NCI-H446 (cell line): Measurements from ENCODE around the gene IVL.

Experiments
- DNase-seq, 2 experiments: peaks; one replicate each; lab custom pipeline; 2025; lab: John Stamatoyannopoulos, UW

Gene IVL

DNA sequence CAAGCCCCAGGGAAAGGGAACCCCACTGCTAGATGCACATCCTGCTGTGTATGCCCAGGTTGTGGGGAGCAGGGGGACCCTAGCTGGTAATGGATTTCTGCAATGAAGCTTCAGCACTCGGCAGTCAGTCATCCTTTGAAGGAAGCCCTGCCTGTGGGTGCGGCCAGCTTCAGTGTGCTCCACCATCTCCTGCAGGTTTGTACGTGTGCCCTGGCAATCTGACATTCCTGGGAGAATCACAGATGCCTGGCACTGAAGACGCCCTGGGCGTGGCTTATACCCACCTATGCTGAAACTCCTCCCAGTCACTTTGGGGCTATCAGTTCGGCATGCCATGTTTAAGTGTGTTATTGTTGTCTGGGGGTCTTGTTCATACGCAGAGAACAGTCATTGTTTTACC, 45.4 kb downstream of the IVL start:
- no peak for DNase-seq

DNA sequence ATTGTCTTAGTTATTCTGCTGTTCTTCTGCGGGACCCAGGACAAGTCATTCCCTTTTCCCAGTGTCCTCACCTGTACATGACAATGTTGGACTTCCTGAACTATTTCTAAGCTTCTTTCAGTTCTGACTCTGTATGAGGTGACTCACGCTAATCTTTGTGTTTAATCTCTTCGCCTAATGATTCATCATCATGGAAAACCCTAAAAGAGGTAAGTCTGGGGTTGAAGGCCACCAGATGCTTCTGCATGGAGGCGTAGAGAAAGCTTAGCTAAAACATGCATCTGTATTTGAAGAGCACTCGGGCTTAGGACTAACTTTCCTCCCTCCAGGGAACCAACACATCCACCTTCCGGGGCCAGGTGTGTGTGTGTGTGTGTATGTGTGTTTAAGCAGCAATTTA, 46.1 kb downstream of the IVL start:
- DNase-seq = no peak

DNA sequence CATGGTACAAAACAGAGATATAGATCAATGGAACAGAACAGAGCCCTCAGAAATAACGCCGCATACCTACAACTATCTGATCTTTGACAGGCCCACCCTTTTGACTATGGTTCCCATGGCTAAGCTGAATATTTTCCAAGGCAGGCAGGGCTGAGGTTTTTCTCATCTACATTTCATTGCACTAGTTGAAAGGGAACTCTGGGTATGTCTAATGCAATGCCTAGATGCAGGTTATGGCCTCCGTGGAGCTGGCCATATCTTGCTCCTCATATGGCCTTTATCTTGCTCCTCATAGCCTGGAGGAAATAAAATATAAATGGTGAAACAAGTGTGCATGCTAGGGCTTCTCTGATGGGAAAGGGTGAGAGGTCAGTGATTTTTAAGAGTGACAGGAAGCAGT, 49.2 kb downstream of the IVL start:
- DNase-seq = no peak

DNA sequence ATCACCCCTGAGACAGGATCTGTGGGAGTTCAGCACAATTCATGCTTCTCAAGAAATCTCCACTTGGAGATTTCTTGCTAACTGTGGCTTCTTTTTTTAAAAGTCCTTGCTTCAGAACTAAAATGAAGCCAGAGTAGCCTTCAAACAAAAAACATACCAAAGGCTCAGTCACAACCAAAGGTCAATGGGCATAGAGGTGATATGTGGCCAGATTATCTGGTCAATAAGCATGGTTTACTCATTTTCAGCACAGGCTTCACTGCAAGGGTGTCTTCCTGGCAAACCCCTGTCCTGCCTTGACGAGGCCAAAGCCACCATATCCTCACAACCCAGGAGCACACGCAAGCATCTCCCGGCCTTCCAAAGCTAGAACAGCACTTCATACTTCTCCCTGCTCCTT, 50.9 kb downstream of the IVL start:
- no peak for DNase-seq

DNA sequence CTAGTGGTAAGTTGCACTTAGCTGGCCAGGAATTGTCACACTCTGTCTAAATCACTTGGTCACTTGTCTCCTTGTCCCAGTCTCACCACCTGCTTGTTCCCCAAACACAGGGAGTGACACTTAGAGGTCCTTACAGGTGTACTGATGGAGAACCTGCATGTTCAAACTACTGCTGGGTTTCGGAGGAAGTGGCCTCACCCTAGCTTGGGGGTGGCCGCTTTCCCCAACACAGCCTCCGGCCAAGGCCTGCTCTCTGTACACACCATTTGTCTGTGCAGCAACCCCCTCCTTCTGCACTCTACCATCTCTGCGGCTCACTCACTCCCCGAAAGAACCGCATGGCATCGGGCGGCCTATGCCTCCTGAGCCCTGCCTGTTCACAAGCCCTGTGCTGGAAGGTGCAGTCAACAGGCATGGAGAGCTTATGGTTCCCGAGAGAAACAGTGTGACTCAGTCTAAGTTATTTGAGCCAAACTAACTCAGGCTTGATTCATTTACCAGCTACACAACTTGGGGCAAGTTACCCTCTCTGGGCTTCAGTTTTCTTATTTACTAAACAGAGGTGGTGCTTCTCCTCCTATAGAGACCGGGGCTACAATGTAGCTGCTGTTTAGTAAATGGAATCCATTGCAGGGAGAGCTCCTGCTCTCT, 51.6 kb downstream of the IVL start:
- DNase-seq = no peak

DNA sequence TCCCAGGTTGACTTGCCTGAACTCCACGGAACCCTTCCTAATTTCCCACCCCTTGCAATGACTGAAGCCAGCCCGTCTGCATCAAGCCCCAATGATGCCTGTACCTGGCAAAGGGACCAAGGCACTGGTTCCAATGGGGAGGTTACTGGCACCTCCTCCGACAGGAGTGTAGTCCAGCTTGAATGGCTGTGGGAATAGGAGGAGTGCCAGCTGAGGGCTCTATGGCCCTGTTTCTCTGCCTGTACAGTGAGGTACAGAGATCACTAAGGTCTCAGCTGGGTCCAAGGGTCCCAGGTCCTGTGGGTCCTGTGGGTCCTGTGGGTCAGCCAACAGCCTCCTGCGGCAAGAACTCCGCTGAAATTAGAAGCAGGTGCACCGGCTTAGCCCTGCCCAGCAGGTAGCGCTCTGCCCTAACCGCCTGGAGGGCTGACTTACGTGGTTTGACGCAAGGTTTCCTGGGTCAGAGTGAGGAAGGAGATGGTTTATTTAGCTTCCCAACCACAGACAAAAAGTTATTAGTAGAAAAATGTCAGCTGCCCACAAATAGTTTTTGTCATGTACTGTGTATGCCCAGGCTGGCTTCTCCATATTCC, 52.2 kb downstream of the IVL start:
- no peak for DNase-seq
